ENCODE results near the gene LRRC7.

Gene LRRC7

GRCh38 chr1:70112838-70113237 lies 545.1 kb downstream of the LRRC7 start:
- no peak for DNase-seq

GRCh38 chr1:70115315-70115714 lies 547.6 kb downstream of the LRRC7 start:
- no peak for DNase-seq

GRCh38 chr1:70117046-70117445 lies 549.3 kb downstream of the LRRC7 start:
- DNase-seq = no peak

- DNase-seq = peak; percentile 3
These were observed 566.4 kb downstream of the LRRC7 start for GRCh38 chr1:70134148-70134547.

GRCh38 chr1:70140343-70140742 lies 572.6 kb downstream of the LRRC7 start:
- DNase-seq = peak; percentile 73

GRCh38 chr1:70140894-70141293 lies 573.2 kb downstream of the LRRC7 start:
- peak; percentile 26 for DNase-seq

DNA sequence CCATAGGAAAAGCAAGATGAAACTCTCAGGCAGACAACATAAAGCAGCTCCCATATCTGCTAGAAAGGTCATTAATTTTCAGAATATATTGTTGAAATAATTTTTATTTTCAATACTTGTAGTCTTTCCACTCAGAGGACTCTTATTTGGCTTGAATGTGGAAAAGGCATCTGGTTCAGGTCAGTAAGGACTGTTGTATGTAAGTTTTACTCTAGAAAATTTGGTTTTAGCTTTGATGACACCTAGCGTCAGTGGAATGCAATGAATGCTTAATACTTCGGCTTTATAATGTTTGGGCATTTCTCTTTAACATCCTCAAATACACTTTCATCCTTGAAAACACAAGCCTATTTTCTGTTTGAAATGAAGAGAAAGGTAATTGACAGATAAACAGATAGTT lies 574.4 kb downstream of the LRRC7 start:
- peak; percentile 29 for DNase-seq

DNA sequence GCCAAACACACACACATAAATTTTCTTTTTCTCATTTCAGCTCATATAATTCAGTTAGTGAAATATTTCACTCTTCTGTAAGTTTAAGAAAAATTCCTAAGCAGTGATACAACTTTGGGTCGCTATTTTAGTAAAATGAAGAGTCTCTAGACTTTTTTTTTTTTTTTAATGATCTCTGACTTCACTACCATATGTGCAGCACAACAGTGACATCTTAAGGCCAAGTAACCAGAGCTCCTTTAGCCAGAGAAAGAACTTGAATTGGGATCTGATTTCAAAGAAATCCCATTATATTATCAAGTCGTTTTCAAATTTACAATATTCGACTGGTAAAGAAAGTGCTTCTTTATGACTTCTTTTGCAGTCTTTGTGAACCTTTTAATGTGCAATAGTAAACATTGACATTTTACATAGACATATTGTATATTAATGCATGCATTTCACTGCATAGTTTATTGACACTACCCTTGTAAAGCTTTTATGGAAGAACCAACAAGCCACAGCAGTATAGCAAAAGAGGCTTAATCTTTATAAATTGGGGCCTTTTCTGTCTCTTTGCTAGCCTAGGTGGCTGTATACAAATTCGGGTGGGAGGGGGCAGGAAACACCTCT lies 575.4 kb downstream of the LRRC7 start:
- peak; percentile 63 for DNase-seq

DNA sequence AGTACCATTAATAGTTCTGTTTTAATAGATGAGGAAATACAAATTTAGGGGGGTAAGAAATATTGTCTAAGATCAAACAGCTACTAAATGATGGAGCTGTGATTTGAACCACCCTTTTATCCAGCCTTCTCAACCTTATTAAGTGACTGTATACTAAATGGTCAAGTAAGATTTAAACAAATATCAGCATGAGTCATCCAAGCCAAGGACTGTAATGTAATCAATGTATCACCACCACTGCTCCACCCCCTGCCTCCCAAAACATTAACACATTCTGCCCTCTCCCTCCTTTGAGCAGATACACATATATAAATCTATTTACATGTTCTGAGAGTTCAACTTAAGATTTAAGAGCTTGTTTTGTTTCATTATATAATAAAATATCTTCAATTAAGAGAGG lies 578.8 kb downstream of the LRRC7 start:
- peak; percentile 31 for DNase-seq

DNA sequence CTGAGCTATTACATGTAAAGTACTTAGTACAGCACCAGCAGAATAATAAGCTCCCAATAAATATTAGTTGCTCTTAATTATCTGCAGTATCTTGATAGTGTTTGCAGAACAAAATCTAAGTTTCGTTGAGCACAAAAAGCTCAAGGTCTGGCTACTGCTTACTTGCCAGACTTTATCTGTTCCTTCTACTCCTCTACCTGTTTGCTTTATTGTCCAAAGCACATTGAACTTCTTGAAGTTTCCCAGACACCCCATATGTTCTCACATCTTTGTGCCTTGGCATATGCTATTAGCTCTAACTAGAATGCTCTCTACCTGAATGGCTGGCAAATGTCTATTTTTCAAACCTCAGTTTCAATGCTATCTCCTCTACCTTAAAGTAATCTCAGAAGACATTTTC lies 582.7 kb downstream of the LRRC7 start:
- no peak for DNase-seq

DNA sequence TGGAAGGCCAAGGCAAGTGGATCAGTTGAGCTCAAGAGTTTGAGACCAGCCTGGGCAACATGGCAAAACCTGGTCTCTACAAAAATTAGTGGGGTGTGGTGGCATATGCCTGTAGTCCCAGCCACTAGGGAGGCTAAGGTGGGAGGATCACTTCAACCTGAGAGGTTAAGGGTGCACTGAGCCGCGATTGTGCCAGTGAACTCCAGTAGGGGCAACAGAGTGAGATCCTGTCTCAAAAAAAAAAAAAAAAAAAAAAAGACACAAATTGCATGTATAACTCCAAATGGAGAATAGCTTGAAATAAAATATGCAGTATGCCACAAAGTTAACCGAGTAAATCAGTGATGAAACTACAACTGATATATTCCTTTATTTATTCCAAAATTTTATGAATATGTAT lies 586.0 kb downstream of the LRRC7 start:
- no peak for DNase-seq

DNA sequence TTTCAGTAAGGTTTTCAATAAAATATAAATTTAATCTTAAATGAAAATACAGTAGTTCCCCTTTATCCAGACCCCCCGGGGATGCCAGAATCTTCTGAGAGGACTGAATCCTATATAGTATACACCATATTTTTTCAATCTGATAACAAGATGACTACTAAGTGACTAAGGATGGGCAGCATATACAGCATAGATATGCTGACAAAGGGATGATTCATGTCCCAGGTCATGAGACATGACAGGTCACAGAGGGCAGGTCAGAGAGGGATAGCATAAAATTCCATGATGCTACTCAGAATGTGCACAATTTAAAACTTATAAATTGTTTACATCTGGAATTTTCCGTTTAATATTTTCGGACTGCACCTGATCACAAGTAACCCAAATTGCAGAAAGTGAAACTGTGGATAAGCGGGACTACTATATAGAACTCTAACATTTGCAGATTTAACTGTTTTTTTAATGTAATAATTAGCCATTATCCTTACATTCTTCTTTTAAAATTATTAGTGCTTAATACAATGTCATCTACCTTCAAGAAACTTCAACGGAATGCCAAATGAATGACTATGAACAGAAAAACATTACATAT lies 588.9 kb downstream of the LRRC7 start:
- DNase-seq = peak; percentile 56

DNA sequence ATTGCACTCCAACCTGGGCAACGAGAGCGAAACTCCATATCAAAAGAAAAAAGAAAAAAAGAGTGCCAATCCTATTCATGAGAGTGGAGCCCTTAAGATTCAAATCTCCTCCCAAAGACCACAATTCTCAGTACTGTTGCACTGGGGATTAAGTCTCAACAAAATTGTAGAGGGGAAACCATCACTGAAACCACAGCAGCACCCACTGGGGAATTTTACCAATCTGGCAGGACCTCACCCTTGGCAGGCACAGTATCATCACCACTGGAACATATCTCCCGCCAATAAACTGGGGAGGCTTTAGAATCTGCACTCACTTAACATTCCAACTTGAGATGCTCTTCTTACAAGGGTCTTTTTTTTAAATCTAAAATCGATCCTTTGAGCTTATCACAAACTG lies 596.6 kb downstream of the LRRC7 start:
- DNase-seq = no peak

DNA sequence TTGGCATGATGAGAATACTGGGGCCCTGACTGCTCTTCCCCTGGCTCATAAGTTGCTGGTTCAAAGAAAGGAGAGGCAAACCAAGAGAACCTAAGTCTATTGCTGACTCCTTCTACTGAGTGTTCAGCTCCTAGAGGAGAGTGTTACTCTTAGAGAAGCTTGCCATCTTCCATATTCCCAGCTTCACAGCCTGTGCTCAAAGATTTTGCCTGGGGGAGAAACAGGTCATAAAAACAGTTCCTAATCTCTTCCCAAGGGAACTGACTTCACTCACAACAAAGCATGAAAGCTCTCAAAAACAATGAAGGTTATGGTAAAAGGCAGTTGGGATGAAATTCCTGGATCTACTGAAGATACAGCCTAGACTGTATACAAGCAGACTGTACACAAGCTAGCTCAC lies 600.6 kb downstream of the LRRC7 start:
- no peak for DNase-seq

DNA sequence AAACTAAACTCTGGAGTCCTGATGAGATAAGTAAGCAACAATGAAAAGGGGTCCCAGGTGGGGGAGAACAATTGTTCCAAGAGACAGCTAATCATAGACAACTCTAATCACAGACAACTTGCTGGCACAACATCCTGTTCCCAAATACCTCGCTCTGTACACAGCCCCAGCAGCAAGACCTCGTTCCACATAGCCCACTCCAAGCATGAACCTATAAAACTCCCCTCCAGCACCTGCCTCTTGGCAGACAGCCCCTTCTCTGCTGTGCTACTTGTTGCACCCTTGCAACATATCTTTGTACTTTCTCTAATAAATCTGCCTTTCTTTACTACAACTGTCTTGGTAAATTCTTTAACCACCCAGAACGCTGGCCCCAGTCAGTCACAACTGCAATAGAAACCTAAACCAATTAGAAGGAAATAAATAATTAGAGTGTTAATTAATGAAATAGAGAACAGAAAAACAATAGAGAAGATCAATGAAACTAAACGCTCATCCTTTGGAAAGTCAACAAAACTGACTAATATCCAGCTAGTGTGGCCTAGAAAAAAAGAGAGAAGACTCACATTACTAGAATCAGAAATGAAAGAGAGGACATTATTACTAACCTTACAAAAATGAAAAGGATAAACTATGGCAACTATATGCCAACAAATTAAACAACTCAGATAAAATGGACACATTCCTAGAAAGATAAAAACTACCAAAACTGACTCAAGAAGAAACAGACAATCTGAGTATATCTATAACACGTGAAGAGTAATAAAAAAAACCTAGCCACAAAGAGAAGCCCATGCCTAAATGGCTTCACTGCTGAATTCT lies 601.5 kb downstream of the LRRC7 start:
- DNase-seq = no peak

- peak; percentile 14 for DNase-seq
These were observed 603.8 kb downstream of the LRRC7 start for GRCh38 chr1:70171512-70171911.
